ENCODE measurements around the gene CHST14. TPM values are rescaled to one million over a fixed set of nuclear protein-coding genes. Genes with fewer than 3 reads are reported as not detected.

The CHST14 gene
- total RNA-seq, 4 donors from 2014 or later, result 2.9 to 8.8 (median 4.1) TPM; not detected in 1

GRCh38 chr15:40513609-40514008, 42.8 kb downstream of the CHST14 start:
- peaks cover 4 to 16% (median 10%) of the 10 kb centered on the region in 4 donors for H3K4me1 ChIP-seq
- TF ChIP-seq POLR2AphosphoS5 (IDR thresholded peaks at IDR 0.05), result no peak
- TF ChIP-seq EP300 (IDR thresholded peaks at IDR 0.05; ENCODE audit: low read depth), result no peak
- no peak for TF ChIP-seq POLR2A (IDR thresholded peaks at IDR 0.05)
- TF ChIP-seq, protein P1, sequence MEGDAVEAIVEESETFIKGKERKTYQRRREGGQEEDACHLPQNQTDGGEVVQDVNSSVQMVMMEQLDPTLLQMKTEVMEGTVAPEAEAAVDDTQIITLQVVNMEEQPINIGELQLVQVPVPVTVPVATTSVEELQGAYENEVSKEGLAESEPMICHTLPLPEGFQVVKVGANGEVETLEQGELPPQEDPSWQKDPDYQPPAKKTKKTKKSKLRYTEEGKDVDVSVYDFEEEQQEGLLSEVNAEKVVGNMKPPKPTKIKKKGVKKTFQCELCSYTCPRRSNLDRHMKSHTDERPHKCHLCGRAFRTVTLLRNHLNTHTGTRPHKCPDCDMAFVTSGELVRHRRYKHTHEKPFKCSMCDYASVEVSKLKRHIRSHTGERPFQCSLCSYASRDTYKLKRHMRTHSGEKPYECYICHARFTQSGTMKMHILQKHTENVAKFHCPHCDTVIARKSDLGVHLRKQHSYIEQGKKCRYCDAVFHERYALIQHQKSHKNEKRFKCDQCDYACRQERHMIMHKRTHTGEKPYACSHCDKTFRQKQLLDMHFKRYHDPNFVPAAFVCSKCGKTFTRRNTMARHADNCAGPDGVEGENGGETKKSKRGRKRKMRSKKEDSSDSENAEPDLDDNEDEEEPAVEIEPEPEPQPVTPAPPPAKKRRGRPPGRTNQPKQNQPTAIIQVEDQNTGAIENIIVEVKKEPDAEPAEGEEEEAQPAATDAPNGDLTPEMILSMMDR (IDR thresholded peaks at IDR 0.05), result no peak
- no peak overlapping the region for H3K27ac ChIP-seq
- intact Hi-C loops (cut with DNase I; ENCODE audit: low total_unique reads), result no loop called here
- peaks cover 9% of the 10 kb centered on the region for H3K27me3 ChIP-seq
- no peaks in the 10 kb centered on the region for H3K36me3 ChIP-seq
- no peak for DNase-seq
- H3K4me3 ChIP-seq, result no peak overlapping the region
- in situ Hi-C loops (cut with MboI; ENCODE audit: low pct_ligation_motif_present in 1 of 4, low pct_unique_long_range_greater_than_20kb in 1 of 4, low sequenced_read_pairs in 3 of 4), result no loop called here
- 97 to 100% methylated on average over 1 to 5 of the region's 5 CpGs for WGBS, 2 donors (ENCODE audit: low coverage in 1 of 2)
- H3K9me3 ChIP-seq, result no peaks in the 10 kb centered on the region

DNA sequence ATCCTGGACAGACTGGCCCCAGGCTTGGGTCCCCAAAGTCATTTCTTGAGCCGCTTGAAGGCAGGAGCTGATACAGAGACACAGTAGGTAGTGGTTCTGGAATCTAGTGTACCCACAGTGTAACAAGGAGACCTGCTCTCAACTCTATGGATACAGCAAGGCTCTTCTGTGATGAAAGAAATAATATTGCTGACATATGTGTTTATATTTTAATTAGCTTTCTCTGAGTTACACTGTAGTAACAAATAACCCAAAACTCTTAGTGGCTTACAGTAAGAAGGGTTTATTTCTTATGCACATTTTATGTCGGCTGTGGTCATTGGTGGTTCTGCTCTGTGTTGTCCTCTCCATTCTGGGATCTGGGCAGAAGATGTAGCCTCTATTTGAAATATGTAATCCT, 45.5 kb downstream of the CHST14 start:
- in situ Hi-C loops (cut with MboI; ENCODE audit: low pct_ligation_motif_present in 1 of 4, low pct_unique_long_range_greater_than_20kb in 1 of 4, low sequenced_read_pairs in 3 of 4) (no loop called here), intact Hi-C loops (cut with DNase I; ENCODE audit: low total_unique reads) (no loop called here)
- Histone ChIP-seq H3K4me1 (peaks cover 0 to 12% (median 7%) of the 10 kb centered on the region in 4 donors), H3K36me3 (no peaks in the 10 kb centered on the region), H3K27me3 (no peaks in the 10 kb centered on the region), H3K4me3 (no peak overlapping the region), H3K9me3 (no peaks in the 10 kb centered on the region), H3K27ac (no peak overlapping the region)
- WGBS, 2 donors (ENCODE audit: low coverage in 1 of 2), result 94% methylated on average over 2 of the region's 2 CpGs
- TF ChIP-seq, protein P1 (IDR thresholded peaks at IDR 0.05), result no peak
- TF ChIP-seq POLR2AphosphoS5 (IDR thresholded peaks at IDR 0.05) (no peak), POLR2A (IDR thresholded peaks at IDR 0.05) (no peak), EP300 (IDR thresholded peaks at IDR 0.05; ENCODE audit: low read depth) (no peak)
- no peak for DNase-seq

Other genes starting within 250 kb of the CHST14 start
- 1 to 10 TPM; 3.0 to 7.5 (median 4.5) TPM for gene PAK6, start 231.9 kb upstream of the CHST14 start, total RNA-seq
- gene ANKRD63, start 187.9 kb upstream of the CHST14 start, total RNA-seq, result not detected
- gene PLCB2, start 163.0 kb upstream of the CHST14 start, total RNA-seq, result 100 to 1,000 TPM in 1 of 4 donors, 10 to 100 TPM in 2, 1 to 10 TPM in 1; 5.5 to 143 (median 12.0) TPM
- gene INAFM2, start 147.3 kb upstream of the CHST14 start, total RNA-seq, result 10 to 100 TPM; 14.5 to 62.1 (median 19.4) TPM
- gene CCDC9B, start 130.0 kb upstream of the CHST14 start, total RNA-seq, result 10 to 100 TPM; 22.0 to 49.4 (median 36.9) TPM
- gene PHGR1, start 120.0 kb upstream of the CHST14 start, total RNA-seq, result 1,000 to 10,000 TPM; 2,387 to 4,992 (median 3,189) TPM
- gene DISP2, start 112.8 kb upstream of the CHST14 start, total RNA-seq, result 10 to 100 TPM in 2 of 4 donors, 1 to 10 TPM in 2; 8.6 to 12.9 (median 10.9) TPM
- gene KNSTRN, start 88.3 kb upstream of the CHST14 start, total RNA-seq, result 10 to 100 TPM in 1 of 4 donors, 1 to 10 TPM in 3; 7.5 to 80.4 (median 8.3) TPM
- 100 to 1,000 TPM in 1 of 4 donors, 10 to 100 TPM in 3; 51.4 to 122 (median 58.7) TPM for gene IVD, start 65.2 kb upstream of the CHST14 start, total RNA-seq
- gene BAHD1, start 30.0 kb upstream of the CHST14 start, total RNA-seq, result 10 to 100 TPM in 3 of 4 donors, 1 to 10 TPM in 1; 9.0 to 35.5 (median 26.4) TPM
- gene CCDC32, start 94.1 kb downstream of the CHST14 start, total RNA-seq, result 10 to 100 TPM; 31.0 to 53.1 (median 41.1) TPM
- gene RPUSD2, start 98.3 kb downstream of the CHST14 start, total RNA-seq, result 10 to 100 TPM in 1 of 4 donors, 1 to 10 TPM in 3; 6.7 to 19.3 (median 7.8) TPM
- 1 to 10 TPM; 3.4 to 7.6 (median 3.9) TPM for gene KNL1, start 123.3 kb downstream of the CHST14 start, total RNA-seq
- gene RAD51, start 224.2 kb downstream of the CHST14 start, total RNA-seq, result 10 to 100 TPM in 1 of 4 donors, 1 to 10 TPM in 3; 1.1 to 31.6 (median 1.8) TPM

All from transverse colon (tissue), 4 donors.